Nephron (organoid): Measurements from ENCODE around the gene CCDC81.
A peak's percentile ranks its signal among the peaks of the same experiment; 100 is the strongest.

ENCODE experiments used
- H3K27ac Mint-ChIP-seq, 3 experiments: 2 replicates each; pipeline ENCODE4 v1.8.0; 2020; ENCODE audit warnings: mixed read lengths in 3 of 3, mild to moderate bottlenecking in 2 of 3, moderate library complexity in 1 of 3
- H3K27me3 Mint-ChIP-seq: 2 replicates; pipeline ENCODE4 v1.8.0; 2021; ENCODE audit warnings: low read depth, mild to moderate bottlenecking, moderate library complexity, mixed read lengths
- H3K36me3 Mint-ChIP-seq: 2 replicates; pipeline ENCODE4 v1.8.0; 2020; ENCODE audit warnings: low read depth, mixed read lengths
- H3K4me1 Mint-ChIP-seq: 2 replicates; pipeline ENCODE4 v1.8.0; 2020; ENCODE audit warnings: mixed read lengths
- H3K4me3 Mint-ChIP-seq, 3 experiments: 2 replicates each; pipeline ENCODE4 v1.8.0; 2020; ENCODE audit warnings: mild to moderate bottlenecking in 3 of 3, mixed read lengths in 3 of 3, moderate library complexity in 2 of 3
- H3K9me3 Mint-ChIP-seq: 2 replicates; pipeline ENCODE4 v1.8.0; 2020; ENCODE audit warnings: mixed read lengths
- TF ChIP-seq, protein P1 (sequence below), 3 experiments: fragments of 200-600 bp; sonication (generic); IDR thresholded peaks; one replicate each; pipeline ENCODE4 v1.5.0; 2021; ENCODE audit warnings: antibody characterized with exemption in 3 of 3; ENCODE audit not compliant: unreplicated experiment in 3 of 3

Gene CCDC81

DNA sequence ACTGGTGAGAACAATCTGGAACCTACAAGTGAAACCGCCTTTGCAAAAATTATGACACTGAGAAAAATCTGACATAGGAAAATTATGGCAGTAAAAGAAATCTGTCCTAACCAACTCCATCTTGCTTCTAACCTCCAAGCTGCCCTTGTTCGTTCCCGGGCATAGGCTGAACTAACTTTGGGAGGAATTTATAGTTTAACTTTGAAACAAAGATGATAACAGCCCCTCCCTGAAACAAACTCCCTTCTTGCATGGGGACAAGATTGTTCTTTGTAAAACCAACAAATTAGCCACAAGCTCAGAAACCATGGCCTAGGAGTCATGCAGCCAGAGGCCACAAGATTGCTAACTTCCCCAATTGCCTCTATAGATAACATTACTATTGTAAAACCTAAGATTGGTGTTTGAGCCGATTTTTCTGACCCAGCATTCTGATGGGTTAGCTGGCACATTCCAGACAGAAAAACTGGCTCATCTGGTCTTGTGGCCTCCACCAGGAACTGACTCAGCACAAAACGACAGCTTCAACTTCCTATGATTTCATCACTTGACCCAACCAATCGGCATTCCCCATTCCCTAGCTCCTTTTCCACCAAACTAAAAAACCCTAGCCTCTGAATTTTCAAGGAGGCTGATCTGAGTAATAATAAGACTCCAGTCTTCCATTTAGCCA lies 3.6 kb upstream of the CCDC81 start:
- Mint-ChIP-seq H3K27ac (no peak overlapping the region), H3K9me3 (peaks cover 7% of the 10 kb centered on the region), H3K4me1 (no peaks in the 10 kb centered on the region), H3K4me3 (no peak overlapping the region), H3K27me3 (no peaks in the 10 kb centered on the region), H3K36me3 (peaks cover 9% of the 10 kb centered on the region)
- TF ChIP-seq, protein P1, sequence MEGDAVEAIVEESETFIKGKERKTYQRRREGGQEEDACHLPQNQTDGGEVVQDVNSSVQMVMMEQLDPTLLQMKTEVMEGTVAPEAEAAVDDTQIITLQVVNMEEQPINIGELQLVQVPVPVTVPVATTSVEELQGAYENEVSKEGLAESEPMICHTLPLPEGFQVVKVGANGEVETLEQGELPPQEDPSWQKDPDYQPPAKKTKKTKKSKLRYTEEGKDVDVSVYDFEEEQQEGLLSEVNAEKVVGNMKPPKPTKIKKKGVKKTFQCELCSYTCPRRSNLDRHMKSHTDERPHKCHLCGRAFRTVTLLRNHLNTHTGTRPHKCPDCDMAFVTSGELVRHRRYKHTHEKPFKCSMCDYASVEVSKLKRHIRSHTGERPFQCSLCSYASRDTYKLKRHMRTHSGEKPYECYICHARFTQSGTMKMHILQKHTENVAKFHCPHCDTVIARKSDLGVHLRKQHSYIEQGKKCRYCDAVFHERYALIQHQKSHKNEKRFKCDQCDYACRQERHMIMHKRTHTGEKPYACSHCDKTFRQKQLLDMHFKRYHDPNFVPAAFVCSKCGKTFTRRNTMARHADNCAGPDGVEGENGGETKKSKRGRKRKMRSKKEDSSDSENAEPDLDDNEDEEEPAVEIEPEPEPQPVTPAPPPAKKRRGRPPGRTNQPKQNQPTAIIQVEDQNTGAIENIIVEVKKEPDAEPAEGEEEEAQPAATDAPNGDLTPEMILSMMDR (IDR thresholded peaks at IDR 0.05; ENCODE audit: unreplicated experiment in 3 of 3) = no peak

DNA sequence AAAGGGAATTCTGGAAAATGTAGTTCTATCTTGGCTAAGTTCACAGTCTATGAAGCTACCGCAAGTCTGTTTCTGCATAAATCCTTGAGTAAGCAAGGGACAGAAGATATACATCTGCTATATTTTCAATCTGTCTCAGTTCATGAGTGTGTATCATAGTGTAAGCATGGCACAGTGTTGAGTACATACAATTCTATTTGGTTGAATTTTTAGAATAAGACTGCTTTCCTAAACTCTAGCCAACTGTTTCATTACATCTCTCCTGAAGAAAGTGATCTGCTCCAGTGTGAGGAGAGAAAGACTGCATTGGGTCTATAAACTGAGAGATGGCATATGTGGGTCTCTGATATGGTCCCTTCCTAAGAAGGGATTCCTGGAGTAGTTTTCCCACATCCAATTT lies 2.6 kb upstream of the CCDC81 start:
- peaks cover 12% of the 10 kb centered on the region for H3K9me3 Mint-ChIP-seq
- H3K27ac Mint-ChIP-seq = no peak overlapping the region
- peaks cover 12% of the 10 kb centered on the region for H3K36me3 Mint-ChIP-seq
- H3K4me1 Mint-ChIP-seq = no peaks in the 10 kb centered on the region
- no peak overlapping the region for H3K4me3 Mint-ChIP-seq
- no peaks in the 10 kb centered on the region for H3K27me3 Mint-ChIP-seq
- TF ChIP-seq, protein P1 (IDR thresholded peaks at IDR 0.05; ENCODE audit: unreplicated experiment in 3 of 3) = no peak

DNA sequence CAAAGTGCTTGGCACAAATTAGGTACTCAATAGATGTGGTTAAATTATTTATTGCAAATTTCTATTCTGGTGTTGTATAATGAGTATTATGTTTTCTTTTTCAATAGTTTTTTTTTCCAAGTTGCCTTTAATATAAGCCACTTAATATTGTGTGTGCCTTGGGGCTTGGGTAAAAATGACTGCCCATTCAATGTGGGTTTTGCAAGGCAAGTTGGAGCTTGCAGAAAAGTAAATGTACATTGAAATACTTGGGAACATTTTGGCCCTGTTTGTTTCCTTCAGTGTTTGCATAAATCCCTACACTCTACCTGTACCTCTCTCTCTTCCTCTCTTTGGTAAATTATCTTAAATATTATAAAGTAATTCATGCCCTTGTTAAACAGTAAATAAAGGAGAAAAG lies 2.1 kb upstream of the CCDC81 start:
- no peaks in the 10 kb centered on the region for H3K4me1 Mint-ChIP-seq
- H3K9me3 Mint-ChIP-seq = peaks cover 15% of the 10 kb centered on the region
- TF ChIP-seq, protein P1 (IDR thresholded peaks at IDR 0.05; ENCODE audit: unreplicated experiment in 3 of 3) = no peak
- H3K27ac Mint-ChIP-seq = no peak overlapping the region
- H3K27me3 Mint-ChIP-seq = no peaks in the 10 kb centered on the region
- H3K4me3 Mint-ChIP-seq = no peak overlapping the region
- peaks cover 12% of the 10 kb centered on the region for H3K36me3 Mint-ChIP-seq

DNA sequence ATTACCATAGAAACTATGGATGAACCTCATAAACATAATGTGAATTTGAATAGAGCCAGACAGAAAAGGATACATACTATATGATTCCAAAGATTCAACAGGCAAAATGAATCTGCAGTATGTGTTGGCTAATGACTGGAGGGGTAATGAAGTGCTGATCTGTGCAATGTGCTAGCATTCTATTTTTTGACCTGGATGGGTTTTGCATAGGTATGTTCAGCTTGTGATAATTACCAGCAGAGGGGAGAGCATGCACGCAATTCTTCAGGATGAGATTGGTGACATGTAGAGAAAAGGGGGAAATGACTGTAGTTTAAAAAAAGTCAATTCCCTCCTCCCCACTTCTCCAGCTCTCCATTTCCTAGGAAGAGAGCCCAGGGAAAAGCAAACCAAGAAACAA lies 618 bp upstream of the CCDC81 start:
- TF ChIP-seq, protein P1 (IDR thresholded peaks at IDR 0.05; ENCODE audit: unreplicated experiment in 3 of 3) = no peak
- Mint-ChIP-seq H3K4me1 (no peaks in the 10 kb centered on the region), H3K36me3 (peaks cover 12% of the 10 kb centered on the region), H3K9me3 (peaks cover 19% of the 10 kb centered on the region), H3K4me3 (peak overlapping the region; percentile 73 to 80 (median 78)), H3K27ac (no peak overlapping the region), H3K27me3 (no peaks in the 10 kb centered on the region)

DNA sequence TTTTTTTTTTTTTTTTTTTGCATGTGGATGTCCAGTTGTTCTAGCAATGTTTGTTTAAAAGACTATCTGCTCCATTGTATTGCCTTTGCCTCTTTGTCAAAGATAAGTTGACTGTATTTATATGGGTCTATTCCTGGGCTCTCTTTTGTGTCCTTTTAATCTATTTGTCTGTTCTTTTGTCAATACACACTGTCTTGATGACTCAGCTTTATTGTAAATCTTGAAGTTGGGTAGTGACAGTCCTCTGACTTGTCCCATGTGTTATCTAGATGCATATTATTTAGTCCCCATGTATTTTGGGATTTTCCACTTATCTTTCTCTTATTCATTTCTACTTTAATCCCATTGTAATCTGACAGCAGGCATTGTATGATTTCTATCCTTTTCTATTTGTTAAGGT lies 3.3 kb downstream of the CCDC81 start:
- Mint-ChIP-seq H3K27me3 (no peaks in the 10 kb centered on the region), H3K4me3 (no peak overlapping the region)

More for the DNA sequence above, 3.3 kb downstream of the CCDC81 start:
- Mint-ChIP-seq H3K9me3 (peaks cover 19% of the 10 kb centered on the region), H3K4me1 (no peaks in the 10 kb centered on the region), H3K27ac (no peak overlapping the region), H3K36me3 (peaks cover 3% of the 10 kb centered on the region)
- TF ChIP-seq, protein P1 (IDR thresholded peaks at IDR 0.05; ENCODE audit: unreplicated experiment in 3 of 3) = no peak
